ENCODE measurements around the gene HHLA2.

HHLA2 gene

GRCh38 chr3:108394016-108394415 is 97.7 kb downstream of the HHLA2 start:
- no peak for DNase-seq

- DNase-seq = no peak
Measured at GRCh38 chr3:108394563-108394962, 98.2 kb downstream of the HHLA2 start.

- DNase-seq = no peak
Measured at GRCh38 chr3:108396336-108396735, 100.0 kb downstream of the HHLA2 start.

- DNase-seq = no peak
Measured at GRCh38 chr3:108398510-108398909, 102.2 kb downstream of the HHLA2 start.

GRCh38 chr3:108401836-108402235 is 105.5 kb downstream of the HHLA2 start:
- no peak for DNase-seq

GRCh38 chr3:108403198-108403597 is 106.8 kb downstream of the HHLA2 start:
- no peak for DNase-seq

- no peak for DNase-seq
Measured at GRCh38 chr3:108403686-108404345, 107.5 kb downstream of the HHLA2 start.

- DNase-seq = no peak
Measured at GRCh38 chr3:108404368-108404767, 108.0 kb downstream of the HHLA2 start.

- DNase-seq = no peak
Measured at GRCh38 chr3:108406063-108406660, 109.8 kb downstream of the HHLA2 start.

- no peak for DNase-seq
Measured at GRCh38 chr3:108406661-108407206, 110.4 kb downstream of the HHLA2 start.

- DNase-seq = no peak
Measured at GRCh38 chr3:108407886-108408285, 111.5 kb downstream of the HHLA2 start.

GRCh38 chr3:108408883-108409799 is 112.8 kb downstream of the HHLA2 start:
- no peak for DNase-seq

GRCh38 chr3:108409800-108410178 is 113.4 kb downstream of the HHLA2 start:
- no peak for DNase-seq

GRCh38 chr3:108410531-108410984 is 114.2 kb downstream of the HHLA2 start:
- no peak for DNase-seq

GRCh38 chr3:108412121-108412750 is 115.9 kb downstream of the HHLA2 start:
- no peak for DNase-seq

- DNase-seq = no peak
Measured at GRCh38 chr3:108414007-108414406, 117.7 kb downstream of the HHLA2 start.

- no peak for DNase-seq
Measured at GRCh38 chr3:108415661-108416060, 119.3 kb downstream of the HHLA2 start.

- peak; percentile 4 for DNase-seq
Measured at GRCh38 chr3:108416111-108416869, 119.9 kb downstream of the HHLA2 start.

- peak; percentile 4 for DNase-seq
Measured at GRCh38 chr3:108420926-108421325, 124.6 kb downstream of the HHLA2 start.

All from stimulated activated CD4-positive, alpha-beta T cell treated with anti-CD3 and anti-CD28 coated beads, Interleukin-15, amount 100 ng/mL, for 24 hours (primary cell).